Activated T-cell treated with anti-CD3 and anti-CD28 coated beads for 24 hours (primary cell): Measurements from ENCODE around the gene JPH3.
"Not testable (repeated sequence)": the region's sequence is repeated elsewhere in the genome, so short reads cannot be mapped to it uniquely, and the experiment has no call there.

Experiments
- DNase-seq: peaks from one replicate; pipeline ENCODE4 v3.0.0-alpha.2; 2020; ENCODE audit warnings: low read depth

The JPH3 gene

GRCh38 chr16:87575027-87575804 is 27.1 kb upstream of the JPH3 start:
- DNase-seq = no peak

- no peak for DNase-seq
Measured at GRCh38 chr16:87576171-87576570, 26.1 kb upstream of the JPH3 start.

- DNase-seq = not testable (repeated sequence)
Measured at GRCh38 chr16:87578142-87578930, 24.0 kb upstream of the JPH3 start.

- no peak for DNase-seq
Measured at GRCh38 chr16:87579691-87580090, 22.6 kb upstream of the JPH3 start.

GRCh38 chr16:87580855-87581261 is 21.4 kb upstream of the JPH3 start:
- DNase-seq = no peak

- no peak for DNase-seq
Measured at GRCh38 chr16:87581857-87582215, 20.5 kb upstream of the JPH3 start.

- DNase-seq = no peak
Measured at GRCh38 chr16:87582216-87582965, 19.9 kb upstream of the JPH3 start.

- DNase-seq = no peak
Measured at GRCh38 chr16:87582966-87583325, 19.4 kb upstream of the JPH3 start.

- no peak for DNase-seq
Measured at GRCh38 chr16:87583453-87584131, 18.7 kb upstream of the JPH3 start.

GRCh38 chr16:87584271-87584670 is 18.0 kb upstream of the JPH3 start:
- DNase-seq = no peak

GRCh38 chr16:87584975-87585374 is 17.3 kb upstream of the JPH3 start:
- DNase-seq = no peak

GRCh38 chr16:87585442-87586200 is 16.7 kb upstream of the JPH3 start:
- no peak for DNase-seq

GRCh38 chr16:87586201-87586782 is 16.0 kb upstream of the JPH3 start:
- no peak for DNase-seq

- no peak for DNase-seq
Measured at GRCh38 chr16:87587636-87588035, 14.7 kb upstream of the JPH3 start.

GRCh38 chr16:87592018-87592712 is 10.1 kb upstream of the JPH3 start:
- no peak for DNase-seq

GRCh38 chr16:87593710-87594258 is 8.5 kb upstream of the JPH3 start:
- no peak for DNase-seq

- no peak for DNase-seq
Measured at GRCh38 chr16:87595712-87596111, 6.6 kb upstream of the JPH3 start.

- no peak for DNase-seq
Measured at GRCh38 chr16:87597324-87597830, 4.9 kb upstream of the JPH3 start.

- no peak for DNase-seq
Measured at GRCh38 chr16:87598431-87598830, 3.9 kb upstream of the JPH3 start.

GRCh38 chr16:87600246-87600645 is 2.1 kb upstream of the JPH3 start:
- no peak for DNase-seq
